Upper lobe of left lung (tissue), 6 donors: ENCODE data around the gene IFIT1B. TPM values are rescaled to one million over a fixed set of nuclear protein-coding genes. Genes with fewer than 3 reads are reported as not detected.
A peak's percentile ranks its signal among the peaks of the same experiment; 100 is the strongest.
"Not testable (repeated sequence)": the region's sequence is repeated elsewhere in the genome, so short reads cannot be mapped to it uniquely, and the experiment has no call there.

Source experiments
- ATAC-seq, 2 donors: fragments of 200-7000 bp; cut with Tn5 transposase; one replicate each; pipeline ENCODE4 v1.9.1; 2022; ENCODE audit warnings: mild to moderate bottlenecking in 2 of 2, moderate library complexity in 2 of 2; ENCODE audit not compliant: low FRiP score in 2 of 2
- DNase-seq, 2 donors: peaks; one replicate each; pipeline ENCODE4 v3.0.0-alpha.2; 2019 to 2020
- H3K27ac ChIP-seq, 4 donors: fragments of 200-600 bp; sonication (generic); one replicate each; pipeline ENCODE4 v1.5.1; 2016 to 2019
- H3K27me3 ChIP-seq, 4 donors: fragments of 200-600 bp; sonication (generic); one replicate each; pipeline ENCODE4 v1.5.1; 2017 to 2019
- H3K36me3 ChIP-seq, 4 donors: fragments of 200-600 bp; sonication (generic); one replicate each; pipeline ENCODE4 v1.5.1; 2016 to 2019
- H3K4me1 ChIP-seq, 4 donors: fragments of 200-600 bp; sonication (generic); one replicate each; pipeline ENCODE4 v1.5.1; 2018 to 2019
- H3K4me3 ChIP-seq, 4 donors: fragments of 200-600 bp; sonication (generic); one replicate each; pipeline ENCODE4 v1.5.1; 2017 to 2019; ENCODE audit warnings: mild to moderate bottlenecking in 2 of 4, moderate library complexity in 1 of 4
- H3K9me3 ChIP-seq, 4 donors: fragments of 200-600 bp; sonication (generic); one replicate each; pipeline ENCODE4 v1.5.1; 2018 to 2019
- CTCF ChIP-seq, 6 experiments: fragments of 450-650 bp in 4 of 6; fragments of 200-600 bp in 2 of 6; sonication (generic) in 2 of 6; IDR thresholded peaks; one replicate each; pipeline ENCODE4 v1.5.1; 2016 to 2019; ENCODE audit warnings: antibody characterized with exemption in 6 of 6
- EP300 ChIP-seq, 4 donors: sonication (generic); formaldehyde crosslinking; IDR thresholded peaks; one replicate each; pipeline ENCODE4 v1.5.1; 2017; ENCODE audit warnings: antibody characterized with exemption in 4 of 4, control low read depth in 2 of 4
- POLR2A ChIP-seq, 4 donors: fragments of 450-650 bp; IDR thresholded peaks; one replicate each; pipeline ENCODE4 v1.5.1; 2016 to 2017; ENCODE audit warnings: antibody characterized with exemption in 4 of 4, mild to moderate bottlenecking in 2 of 4
- POLR2AphosphoS5 ChIP-seq, 2 donors: sonication (generic); formaldehyde crosslinking; IDR thresholded peaks; one replicate each; pipeline ENCODE4 v1.5.1; 2017; ENCODE audit warnings: antibody characterized with exemption in 2 of 2
- WGBS, 2 donors: methylation state at CpG; one replicate each; pipeline ENCODE4 v1.1.5; 2017 to 2018; 5-methylcytosine and 5-hydroxymethylcytosine counted together
- total RNA-seq, 6 donors: library from RNA; depleted of rRNA in 4 of 6; stranded (reverse); fragments of >200 nt in 4 of 6; gene quantifications; one replicate each; pipeline versions ENCODE4 v1.1.0 to v1.2.1, GENCODE V29; 2016 to 2021
- donor health status: DM: no; HTN: no; CAD: no; lungs with moderate emphysema.
- donor health status: DM: no; HTN: yes; CAD: no; lungs with severe emphysema.

Gene IFIT1B
- under 1 TPM in 2 of 6 donors, not detected in 4; 0.20 to 0.59 TPM for total RNA-seq

- H3K36me3 ChIP-seq = no peaks in the 10 kb centered on the region
- DNase-seq = no peak
- no peak within 1 kb of the TSS for H3K4me3 ChIP-seq
- TF ChIP-seq CTCF (IDR thresholded peaks at IDR 0.05) = no peak
- no peak for TF ChIP-seq EP300 (IDR thresholded peaks at IDR 0.05)
- TF ChIP-seq POLR2A (IDR thresholded peaks at IDR 0.05) = no peak
- no peak for TF ChIP-seq POLR2AphosphoS5 (IDR thresholded peaks at IDR 0.05)
- H3K4me1 ChIP-seq = peaks cover 18 to 20% (median 19%) of the 10 kb centered on the region in 4 donors
- H3K9me3 ChIP-seq = no peaks in the 10 kb centered on the region
- no peak within 1 kb of the TSS for H3K27ac ChIP-seq
- ATAC-seq = no peak
- WGBS, 2 donors = 84 to 86% methylated on average over 5 of the region's 5 CpGs
- H3K27me3 ChIP-seq = no peaks in the 10 kb centered on the region
Measured at GRCh38 chr10:89377705-89378637, at the start of gene IFIT1B. Gene IFIT1B, plus strand, starts transcription at chr10:89378056. Its CDS starts 80 bp downstream, at chr10:89378136.

- Histone ChIP-seq H3K9me3 (no peaks in the 10 kb centered on the region), H3K4me1 (peaks cover 52 to 64% (median 58%) of the 10 kb centered on the region in 4 donors), H3K36me3 (no peaks in the 10 kb centered on the region), H3K4me3 (peak overlapping the region in 3 of 4 donors; percentile 45 to 54 (median 50)), H3K27me3 (no peaks in the 10 kb centered on the region), H3K27ac (peak overlapping the region; percentile 86 to 95 (median 90))
- TF ChIP-seq CTCF (IDR thresholded peaks at IDR 0.05) = no peak
- TF ChIP-seq EP300 (IDR thresholded peaks at IDR 0.05) = no peak
- no peak for TF ChIP-seq POLR2A (IDR thresholded peaks at IDR 0.05)
- no peak for TF ChIP-seq POLR2AphosphoS5 (IDR thresholded peaks at IDR 0.05)
- WGBS, 2 donors = 70 to 85% methylated on average over 2 of the region's 2 CpGs
- DNase-seq (no peak), ATAC-seq (no peak)
Measured at GRCh38 chr10:89329151-89329550, 48.7 kb upstream of the IFIT1B start.

- not testable (repeated sequence) for H3K4me3 ChIP-seq, H3K36me3 ChIP-seq, ATAC-seq, H3K9me3 ChIP-seq, H3K27me3 ChIP-seq, DNase-seq
- Histone ChIP-seq H3K4me1 (peaks cover 58 to 72% (median 63%) of the 10 kb centered on the region in 4 donors), H3K27ac (peak overlapping the region; percentile 22 to 95 (median 88))
- 54 to 56% methylated on average over 3 of the region's 3 CpGs for WGBS, 2 donors
Measured at GRCh38 chr10:89330014-89330413, 47.8 kb upstream of the IFIT1B start.

- Histone ChIP-seq H3K27ac (peak overlapping the region; percentile 22 to 95 (median 88)), H3K4me1 (peaks cover 59 to 79% (median 65%) of the 10 kb centered on the region in 4 donors), H3K27me3 (no peaks in the 10 kb centered on the region), H3K36me3 (no peaks in the 10 kb centered on the region), H3K4me3 (no peak overlapping the region), H3K9me3 (no peaks in the 10 kb centered on the region)
- TF ChIP-seq POLR2A (IDR thresholded peaks at IDR 0.05) (no peak), POLR2AphosphoS5 (IDR thresholded peaks at IDR 0.05) (no peak), CTCF (IDR thresholded peaks at IDR 0.05) (no peak), EP300 (IDR thresholded peaks at IDR 0.05) (no peak)
- DNase-seq (no peak), ATAC-seq (no peak)
Measured at GRCh38 chr10:89330537-89331212, 47.2 kb upstream of the IFIT1B start.

GRCh38 chr10:89331487-89332122 lies 46.3 kb upstream of the IFIT1B start:
- H3K4me3 ChIP-seq = peak overlapping the region in 3 of 4 donors; percentile 35 to 54 (median 50)
- not testable (repeated sequence) for ATAC-seq, DNase-seq, H3K36me3 ChIP-seq, H3K27me3 ChIP-seq, H3K9me3 ChIP-seq
- H3K4me1 ChIP-seq = peaks cover 62 to 83% (median 66%) of the 10 kb centered on the region in 4 donors
- H3K27ac ChIP-seq = peak overlapping the region; percentile 80 to 95 (median 86)
- 73 to 85% methylated on average over 14 of the region's 14 CpGs for WGBS, 2 donors
